Keratinocyte (primary cell): ENCODE measurements around the gene CWH43.

Source experiments
- CTCF ChIP-seq, 3 experiments: IDR thresholded peaks in 1 of 3; conservative IDR thresholded peaks in 1 of 3; optimal IDR thresholded peaks in 1 of 3; 2 replicates in 2 of 3; 3 replicates in 1 of 3; pipeline versions ENCODE3 to v1.5.1; 2011; ENCODE audit warnings: low read length in 3 of 3, mild to moderate bottlenecking in 3 of 3, moderate library complexity in 2 of 3, control low read depth in 1 of 3, inconsistent platforms in 1 of 3; ENCODE audit not compliant: insufficient read depth in 2 of 3; ENCODE audit errors: extremely low read depth in 1 of 3
- EZH2 ChIP-seq: IDR thresholded peaks from one replicate; pipeline ENCODE4 v1.6.1; 2012; ENCODE audit warnings: inconsistent platforms, mild to moderate bottlenecking, low read length, moderate library complexity

DNA sequence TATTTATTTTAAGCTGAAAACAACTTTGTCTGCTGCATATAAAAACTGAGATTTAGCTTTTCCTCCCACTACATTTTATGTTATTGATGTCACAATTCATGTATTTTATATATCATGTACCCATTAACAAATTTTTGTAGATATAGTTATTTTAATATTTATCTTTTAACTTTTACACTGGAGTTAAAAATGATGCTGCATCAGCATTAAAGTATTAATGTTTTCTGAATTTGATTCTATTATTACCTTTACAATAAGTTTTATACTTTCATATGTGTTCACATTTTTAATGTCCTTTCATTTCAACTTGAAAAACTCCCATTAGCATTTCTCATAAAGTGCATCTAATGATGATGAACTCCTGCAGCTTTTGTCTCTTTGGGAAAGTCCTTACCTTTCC, 72.2 kb downstream of the CWH43 start:
- TF ChIP-seq CTCF (optimal IDR thresholded peaks at IDR 0.05 in 1 of 3, IDR thresholded peaks at IDR 0.05 in 1 of 3, conservative IDR thresholded peaks at IDR 0.05 in 1 of 3; ENCODE audit: extremely low read depth in 1 of 3, insufficient read depth in 2 of 3, low read length in 3 of 3) = no peak
- no peak for TF ChIP-seq EZH2
